Muscle of leg (tissue), 11 donors: Measurements from ENCODE around the gene HSD17B4. TPM values are rescaled to one million over a fixed set of nuclear protein-coding genes. Genes with fewer than 3 reads are reported as not detected.

Source experiments
- DNase-seq: peaks from one replicate; pipeline ENCODE4 v3.0.0; 2013
- H3K27ac ChIP-seq: one replicate; pipeline ENCODE4 v1.5.1; 2013; ENCODE audit warnings: mild to moderate bottlenecking, low read length, control low read depth
- H3K27me3 ChIP-seq: one replicate; pipeline ENCODE4 v1.6.1; 2013; ENCODE audit warnings: low read length; ENCODE audit not compliant: control insufficient read depth, insufficient read depth
- H3K36me3 ChIP-seq: one replicate; pipeline ENCODE4 v1.6.1; 2013; ENCODE audit warnings: low read length; ENCODE audit not compliant: control insufficient read depth, insufficient read depth
- H3K4me1 ChIP-seq: one replicate; pipeline ENCODE4 v1.6.1; 2013; ENCODE audit warnings: low read length; ENCODE audit not compliant: control insufficient read depth, insufficient read depth
- H3K4me3 ChIP-seq: one replicate; pipeline ENCODE4 v1.5.1; 2013; ENCODE audit warnings: low read length, control low read depth
- H3K9me3 ChIP-seq: replicated peaks from 2 replicates; pipeline ENCODE4 v1.6.1; 2013; ENCODE audit warnings: low read depth, low read length; ENCODE audit not compliant: control insufficient read depth
- WGBS: methylation state at CpG from one replicate; pipeline ENCODE4 v1.1.5; 2013; ENCODE audit warnings: missing lambda C conversion rate; ENCODE audit not compliant: insufficient coverage; 5-methylcytosine and 5-hydroxymethylcytosine counted together
- polyA plus RNA-seq, 8 donors: library from polyadenylated mRNA; unstranded; fragments of 120-200 nt; gene quantifications; one replicate each; pipeline versions ENCODE4 v1.2.1 to v1.2.3, GENCODE V29; 2013; ENCODE audit warnings: inconsistent platforms in 1 of 8, low replicate concordance in 1 of 8; ENCODE audit not compliant: insufficient read length in 8 of 8, insufficient read depth in 1 of 8
- total RNA-seq: library from RNA; stranded (reverse); fragments of 120-200 nt; gene quantifications from one replicate; pipeline ENCODE4 v1.2.4, GENCODE V29; 2013

The HSD17B4 gene
- total and polyA plus RNA-seq, 9 donors: 69.0 to 92.7 (median 84.8) TPM

DNA sequence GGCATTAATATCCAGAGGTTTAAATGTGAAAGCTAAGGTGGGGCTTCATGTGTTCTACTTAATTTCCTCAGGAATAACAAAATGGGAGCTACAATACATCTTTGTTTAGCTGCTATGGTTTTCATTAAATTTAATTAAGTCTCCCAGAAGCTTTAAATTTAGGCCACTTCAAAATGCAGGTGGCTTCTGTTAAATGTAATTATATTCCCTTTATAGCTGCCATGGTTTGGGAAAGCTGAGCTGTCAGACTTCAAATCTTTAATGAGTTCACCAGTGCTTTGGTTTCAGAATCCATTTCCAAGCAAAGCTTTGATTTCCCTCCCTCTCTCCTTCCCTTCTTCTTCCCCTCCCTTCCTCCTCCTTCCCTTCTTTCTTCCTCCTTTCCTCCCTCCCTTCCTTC is 118.6 kb downstream of the HSD17B4 start:
- Histone ChIP-seq H3K27me3 (no peaks in the 10 kb centered on the region), H3K4me3 (no peak overlapping the region), H3K9me3 (no peaks in the 10 kb centered on the region), H3K4me1 (no peaks in the 10 kb centered on the region), H3K36me3 (no peaks in the 10 kb centered on the region), H3K27ac (no peak overlapping the region)
- DNase-seq: peak; percentile 5

DNA sequence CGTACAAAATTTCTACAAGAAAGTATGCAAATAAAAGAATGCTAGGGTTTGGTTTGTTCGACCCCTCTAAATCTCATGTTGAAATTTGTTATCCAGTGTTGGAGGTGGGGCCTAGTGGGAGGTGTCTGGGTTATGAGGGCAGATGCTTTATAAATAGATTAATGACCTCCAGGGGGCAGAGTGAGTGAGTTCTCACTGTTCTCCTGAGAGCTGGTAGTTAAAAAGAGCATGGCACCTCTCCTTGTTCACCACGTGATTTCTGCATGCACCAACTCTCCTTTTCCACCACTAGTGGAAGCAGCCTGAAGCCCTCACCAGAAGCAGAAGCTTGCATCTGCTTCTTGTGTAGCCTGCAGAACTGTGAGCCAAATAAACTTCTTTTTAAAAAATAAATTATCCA is 126.6 kb downstream of the HSD17B4 start:
- Histone ChIP-seq H3K27me3 (no peaks in the 10 kb centered on the region), H3K27ac (no peak overlapping the region), H3K9me3 (no peaks in the 10 kb centered on the region), H3K4me1 (no peaks in the 10 kb centered on the region), H3K4me3 (no peak overlapping the region), H3K36me3 (no peaks in the 10 kb centered on the region)
- 29% methylated on average over 1 of the region's 3 CpGs for WGBS
- no peak for DNase-seq

DNA sequence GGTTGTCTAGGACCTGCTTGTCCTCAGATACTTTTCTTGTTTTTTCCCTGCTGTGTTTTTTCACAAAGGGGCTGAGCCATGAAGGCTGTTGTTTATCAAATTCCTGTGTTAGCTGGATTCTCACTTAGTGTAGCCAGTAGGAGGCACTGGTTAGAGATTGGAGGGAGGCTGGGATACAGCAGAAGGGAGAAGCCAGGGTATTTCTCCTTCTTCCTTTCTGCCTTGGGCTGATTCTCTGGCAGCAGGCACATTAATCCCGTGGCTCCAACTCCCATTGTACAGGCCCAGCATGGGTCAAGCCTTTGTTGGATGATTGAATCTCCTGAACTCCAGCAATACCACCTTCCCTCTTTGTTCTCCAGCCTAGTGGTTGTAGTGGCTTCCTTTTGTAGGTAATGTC is 130.7 kb downstream of the HSD17B4 start:
- no peaks in the 10 kb centered on the region for H3K36me3 ChIP-seq
- no peak overlapping the region for H3K4me3 ChIP-seq
- H3K9me3 ChIP-seq: no peaks in the 10 kb centered on the region
- H3K27me3 ChIP-seq: no peaks in the 10 kb centered on the region
- WGBS: no CpG with 5 or more reads among the region's 1 CpG
- H3K27ac ChIP-seq: no peak overlapping the region
- no peaks in the 10 kb centered on the region for H3K4me1 ChIP-seq
- no peak for DNase-seq

DNA sequence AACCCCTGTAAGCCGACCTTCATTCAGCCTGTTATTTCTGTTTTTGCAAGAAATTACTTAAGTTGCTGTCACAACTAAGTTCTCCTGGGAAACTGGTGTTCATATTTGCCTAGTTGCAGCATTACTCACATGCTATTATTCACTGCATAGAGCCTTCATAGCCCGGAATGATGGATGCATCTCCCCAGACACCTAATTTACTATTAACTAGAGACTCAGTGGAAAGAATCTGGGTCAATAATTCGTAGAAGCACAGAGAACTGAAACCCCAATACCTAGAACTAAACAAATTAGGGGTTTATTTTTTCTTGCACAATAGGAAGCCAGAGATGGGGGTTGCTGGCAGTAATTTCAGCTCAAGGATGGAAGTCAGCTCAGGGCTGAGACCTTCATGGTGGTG is 131.4 kb downstream of the HSD17B4 start:
- Histone ChIP-seq H3K27me3 (no peaks in the 10 kb centered on the region), H3K9me3 (no peaks in the 10 kb centered on the region), H3K4me1 (no peaks in the 10 kb centered on the region), H3K27ac (no peak overlapping the region), H3K4me3 (no peak overlapping the region), H3K36me3 (no peaks in the 10 kb centered on the region)
- no CpG with 5 or more reads among the region's 3 CpGs for WGBS
- no peak for DNase-seq

Other genes with a start within 250 kb of the HSD17B4 start
- gene TNFAIP8, start 96.5 kb upstream of the HSD17B4 start, total RNA-seq: 12.7 TPM
- 10 to 100 TPM; 10.8 to 14.8 (median 12.1) TPM for gene TNFAIP8, start 96.5 kb upstream of the HSD17B4 start, polyA plus RNA-seq
- not detected for gene FAM170A, start 177.1 kb downstream of the HSD17B4 start, total RNA-seq
- not detected for gene FAM170A, start 177.1 kb downstream of the HSD17B4 start, polyA plus RNA-seq